Chondrocyte (in vitro differentiated cells): ENCODE measurements around the gene NFIC. TPM values are rescaled to one million over a fixed set of nuclear protein-coding genes. Genes with fewer than 3 reads are reported as not detected.

ENCODE experiments used
- DNase-seq: peaks from one replicate; pipeline ENCODE4 v3.0.0; 2021; ENCODE audit warnings: mixed read lengths, low spot score
- H3K27ac Mint-ChIP-seq: one replicate; pipeline ENCODE4 v1.8.0; 2021; ENCODE audit warnings: mild to moderate bottlenecking, moderate library complexity, mixed read lengths; ENCODE audit not compliant: unreplicated experiment
- H3K27me3 Mint-ChIP-seq: 2 replicates; pipeline ENCODE4 v1.8.0; 2021; ENCODE audit warnings: low read depth, mixed read lengths
- H3K36me3 Mint-ChIP-seq: 2 replicates; pipeline ENCODE4 v1.8.0; 2021; ENCODE audit warnings: low read depth, mixed read lengths
- H3K4me1 Mint-ChIP-seq: 2 replicates; pipeline ENCODE4 v1.8.0; 2021; ENCODE audit warnings: low read depth, mild to moderate bottlenecking, mixed read lengths
- H3K4me3 Mint-ChIP-seq: one replicate; pipeline ENCODE4 v1.8.0; 2021; ENCODE audit warnings: mild to moderate bottlenecking, moderate library complexity, mixed read lengths; ENCODE audit not compliant: unreplicated experiment
- H3K9me3 Mint-ChIP-seq: 2 replicates; pipeline ENCODE4 v1.8.0; 2021; ENCODE audit warnings: low read depth, mixed read lengths
- total RNA-seq: library from RNA; stranded (reverse); gene quantifications from 3 replicates; pipeline ENCODE4 v1.2.1, GENCODE V29; 2021
- TF ChIP-seq, protein P1 (sequence below): fragments of 200-600 bp; sonication (generic); IDR thresholded peaks from 2 replicates; pipeline ENCODE4 v1.5.0; 2021; ENCODE audit warnings: antibody characterized with exemption, mild to moderate bottlenecking, moderate library complexity

Gene NFIC
- total RNA-seq, 1 donor from 2014 or later, result 81.5 TPM

DNA sequence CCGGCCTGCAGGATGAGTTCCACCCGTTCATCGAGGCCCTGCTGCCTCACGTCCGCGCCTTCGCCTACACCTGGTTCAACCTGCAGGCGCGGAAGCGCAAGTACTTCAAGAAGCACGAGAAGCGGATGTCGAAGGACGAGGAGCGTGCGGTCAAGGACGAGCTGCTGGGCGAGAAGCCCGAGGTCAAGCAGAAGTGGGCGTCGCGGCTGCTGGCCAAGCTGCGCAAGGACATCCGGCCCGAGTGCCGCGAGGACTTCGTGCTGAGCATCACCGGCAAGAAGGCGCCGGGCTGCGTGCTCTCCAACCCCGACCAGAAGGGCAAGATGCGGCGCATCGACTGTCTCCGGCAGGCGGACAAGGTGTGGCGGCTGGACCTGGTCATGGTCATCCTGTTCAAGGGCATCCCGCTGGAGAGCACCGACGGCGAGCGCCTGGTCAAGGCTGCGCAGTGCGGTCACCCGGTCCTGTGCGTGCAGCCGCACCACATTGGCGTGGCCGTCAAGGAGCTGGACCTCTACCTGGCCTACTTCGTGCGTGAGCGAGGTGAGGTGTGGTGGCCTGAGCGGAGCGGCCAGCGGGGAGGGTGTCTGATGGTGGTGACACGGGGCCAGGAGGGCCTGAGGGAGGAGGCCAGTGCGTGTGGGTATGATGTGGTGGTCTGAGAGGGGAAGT is 15.5 kb downstream of the NFIC start:
- H3K9me3 Mint-ChIP-seq, result no peaks in the 10 kb centered on the region
- H3K4me1 Mint-ChIP-seq, result peaks cover 24% of the 10 kb centered on the region
- TF ChIP-seq, protein P1, sequence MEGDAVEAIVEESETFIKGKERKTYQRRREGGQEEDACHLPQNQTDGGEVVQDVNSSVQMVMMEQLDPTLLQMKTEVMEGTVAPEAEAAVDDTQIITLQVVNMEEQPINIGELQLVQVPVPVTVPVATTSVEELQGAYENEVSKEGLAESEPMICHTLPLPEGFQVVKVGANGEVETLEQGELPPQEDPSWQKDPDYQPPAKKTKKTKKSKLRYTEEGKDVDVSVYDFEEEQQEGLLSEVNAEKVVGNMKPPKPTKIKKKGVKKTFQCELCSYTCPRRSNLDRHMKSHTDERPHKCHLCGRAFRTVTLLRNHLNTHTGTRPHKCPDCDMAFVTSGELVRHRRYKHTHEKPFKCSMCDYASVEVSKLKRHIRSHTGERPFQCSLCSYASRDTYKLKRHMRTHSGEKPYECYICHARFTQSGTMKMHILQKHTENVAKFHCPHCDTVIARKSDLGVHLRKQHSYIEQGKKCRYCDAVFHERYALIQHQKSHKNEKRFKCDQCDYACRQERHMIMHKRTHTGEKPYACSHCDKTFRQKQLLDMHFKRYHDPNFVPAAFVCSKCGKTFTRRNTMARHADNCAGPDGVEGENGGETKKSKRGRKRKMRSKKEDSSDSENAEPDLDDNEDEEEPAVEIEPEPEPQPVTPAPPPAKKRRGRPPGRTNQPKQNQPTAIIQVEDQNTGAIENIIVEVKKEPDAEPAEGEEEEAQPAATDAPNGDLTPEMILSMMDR, result no peak
- no peak for DNase-seq
- H3K36me3 Mint-ChIP-seq, result peaks cover 8% of the 10 kb centered on the region
- no peak overlapping the region for H3K4me3 Mint-ChIP-seq
- H3K27me3 Mint-ChIP-seq, result no peaks in the 10 kb centered on the region
- H3K27ac Mint-ChIP-seq, result no peak overlapping the region

DNA sequence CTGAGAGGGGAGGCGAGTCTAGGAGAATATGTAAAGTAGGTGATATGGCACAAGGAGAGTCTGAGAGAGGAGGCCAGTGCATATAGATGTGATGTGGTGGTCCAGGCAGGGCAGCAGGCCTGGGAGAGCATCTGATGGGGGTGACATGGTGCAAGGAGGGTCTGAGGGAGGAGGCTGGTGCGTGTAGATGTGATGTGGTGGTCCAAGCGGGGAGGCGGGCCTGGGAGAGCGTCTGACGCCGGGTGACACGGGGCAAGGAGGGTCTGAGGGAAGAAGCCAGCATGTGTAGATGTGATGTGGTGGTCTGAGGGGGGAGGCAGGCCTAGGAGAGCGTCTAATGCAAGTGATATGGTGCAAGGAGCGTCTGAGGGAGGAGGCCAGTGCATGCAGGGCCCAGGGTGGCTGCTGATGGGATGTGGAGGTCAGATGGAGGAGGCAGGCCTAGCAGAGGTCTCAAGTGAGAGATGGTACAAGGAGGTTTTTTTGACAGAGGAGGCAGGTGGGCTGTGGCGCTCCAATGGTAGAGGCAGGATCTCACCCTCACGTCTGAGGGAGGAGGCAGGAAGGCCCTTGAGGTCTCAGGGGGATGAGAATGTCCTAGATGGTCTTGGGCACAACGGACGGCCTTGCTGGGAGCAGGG is 16.2 kb downstream of the NFIC start:
- peak overlapping the region; percentile 45 for H3K27ac Mint-ChIP-seq
- no peaks in the 10 kb centered on the region for H3K9me3 Mint-ChIP-seq
- H3K27me3 Mint-ChIP-seq, result no peaks in the 10 kb centered on the region
- TF ChIP-seq, protein P1, result no peak
- H3K4me3 Mint-ChIP-seq, result no peak overlapping the region
- DNase-seq, result no peak
- H3K36me3 Mint-ChIP-seq, result peaks cover 8% of the 10 kb centered on the region
- peaks cover 31% of the 10 kb centered on the region for H3K4me1 Mint-ChIP-seq

DNA sequence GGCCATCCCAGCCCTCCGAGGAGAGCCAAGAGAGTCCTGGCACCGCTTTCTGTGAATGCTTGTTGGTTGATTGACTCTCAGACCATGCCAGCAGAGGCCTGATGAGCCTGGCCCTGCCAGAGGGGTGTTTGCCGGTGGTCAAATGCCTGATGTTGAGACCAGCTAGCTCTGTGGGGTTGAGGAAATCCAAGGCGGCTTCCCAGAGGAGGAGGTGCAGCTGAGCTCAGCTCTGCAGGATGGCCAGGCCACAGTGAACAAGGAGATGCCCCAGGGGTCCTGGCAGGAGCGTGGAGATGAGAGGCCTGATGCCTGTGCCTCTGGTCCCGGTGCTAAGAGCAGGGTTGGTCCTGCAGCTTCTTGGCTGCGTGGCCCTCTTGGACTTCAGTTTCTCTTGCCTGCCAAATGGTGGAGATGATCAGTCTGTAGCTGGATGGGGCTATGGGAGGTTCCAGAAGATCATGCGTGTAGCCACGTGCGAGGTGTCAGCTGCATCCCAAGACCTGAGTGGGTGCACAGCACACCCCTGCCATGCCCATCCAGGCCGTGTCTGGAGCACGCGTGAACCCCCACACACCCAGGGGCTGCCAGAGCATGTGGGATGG is 16.8 kb downstream of the NFIC start:
- H3K27ac Mint-ChIP-seq, result no peak overlapping the region
- DNase-seq, result no peak
- H3K9me3 Mint-ChIP-seq, result no peaks in the 10 kb centered on the region
- TF ChIP-seq, protein P1, result no peak
- H3K4me3 Mint-ChIP-seq, result no peak overlapping the region
- H3K27me3 Mint-ChIP-seq, result no peaks in the 10 kb centered on the region
- peaks cover 8% of the 10 kb centered on the region for H3K36me3 Mint-ChIP-seq
- H3K4me1 Mint-ChIP-seq, result peaks cover 32% of the 10 kb centered on the region

DNA sequence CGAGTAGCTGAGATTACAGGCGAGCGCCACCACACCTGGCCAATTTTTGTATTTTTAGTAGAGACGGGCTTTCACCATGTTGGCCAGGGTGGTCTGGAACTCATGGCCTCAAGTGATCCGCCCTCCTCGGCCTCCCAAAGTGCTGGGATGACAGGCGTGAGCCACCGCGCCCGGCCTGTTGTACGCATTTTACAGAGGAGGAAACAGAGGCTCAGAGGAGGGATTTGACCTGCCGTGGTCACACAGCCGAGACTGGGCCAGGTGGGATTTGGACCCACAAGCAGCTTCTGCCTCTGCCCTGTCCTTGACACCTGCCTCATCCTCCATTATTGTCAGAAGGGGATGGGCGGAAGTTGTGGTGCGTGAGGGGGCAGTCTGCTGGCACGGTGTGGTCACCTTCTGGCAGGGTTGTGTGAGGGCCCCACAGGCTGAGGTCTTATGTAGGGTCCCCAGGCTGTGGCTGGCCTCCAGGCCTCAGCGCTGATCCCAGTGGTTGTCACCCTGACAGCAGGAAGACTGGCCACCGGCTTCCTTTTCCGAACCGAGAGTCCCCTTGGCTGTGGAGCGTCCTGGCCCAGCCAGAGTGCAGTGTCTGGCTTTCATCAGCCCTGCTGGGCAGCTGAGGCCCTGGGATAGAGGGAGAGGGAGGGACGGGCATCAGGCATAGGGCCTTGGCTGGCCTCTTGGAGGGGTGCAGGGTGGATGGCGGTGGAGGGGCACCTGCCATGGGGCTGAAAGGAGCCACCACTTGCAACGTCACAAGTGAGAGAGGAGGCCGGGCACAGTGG is 20.3 kb downstream of the NFIC start:
- no peak overlapping the region for H3K27ac Mint-ChIP-seq
- TF ChIP-seq, protein P1, result no peak
- no peak overlapping the region for H3K4me3 Mint-ChIP-seq
- peaks cover 44% of the 10 kb centered on the region for H3K4me1 Mint-ChIP-seq
- no peak for DNase-seq
- no peaks in the 10 kb centered on the region for H3K9me3 Mint-ChIP-seq
- peaks cover 7% of the 10 kb centered on the region for H3K36me3 Mint-ChIP-seq
- no peaks in the 10 kb centered on the region for H3K27me3 Mint-ChIP-seq
